K562 (cell line): ENCODE results near the gene BLCAP. TPM values are rescaled to one million over a fixed set of nuclear protein-coding genes. Genes with fewer than 3 reads are reported as not detected.

Source experiments
- ATAC-seq: fragments of 200-7000 bp; cut with Tn5 transposase; 3 replicates; pipeline ENCODE4 v1.9.1; 2020; ENCODE audit warnings: moderate library complexity
- BruUV-seq: library from RNA; stranded (reverse); fragments of 400-500 nt; replicated peaks from 2 replicates; lab custom pipeline; 2021; lab: Mats Ljungman, UMichigan
- CTCF ChIA-PET: fragments of 300-600 bp; formaldehyde crosslinking; extraction: SDS; loops from one replicate; lab custom pipeline; 2021; ENCODE audit warnings: low intra/inter-chr PET ratio; lab: Yijun Ruan, JAX
- POLR2A ChIA-PET: fragments of 300-600, 350-650 bp; sonication (Branson Sonifier 250); formaldehyde crosslinking; extraction: SDS; loops from one replicate; lab custom pipeline; 2021; ENCODE audit warnings: antibody characterized with exemption, inconsistent platforms; lab: Yijun Ruan, JAX
- DNase-seq, 4 experiments: peaks; one replicate each; pipeline versions ENCODE4 v3.0.0 to v3.0.0-alpha.2; 2011 to 2018; ENCODE audit warnings: low spot score in 3 of 4, mixed read lengths in 3 of 4; ENCODE audit errors: extremely low read depth in 1 of 4
- FAIRE-seq: peaks from 2 replicates; lab custom pipeline; 2011; peaks lifted over from hg19 to GRCh38; lab: Jason Lieb, UNC
- H2AFZ ChIP-seq: 2 replicates; pipeline ENCODE4 v1.6.0; 2011; ENCODE audit warnings: low read depth, low read length, control low read depth, inconsistent platforms
- H3K27ac ChIP-seq: fragments of 200-600 bp; 3 replicates; pipeline ENCODE4 v1.8.0; 2011; ENCODE audit warnings: low read depth, mild to moderate bottlenecking, control low read depth, inconsistent platforms, low read length, moderate library complexity, mixed read lengths; ENCODE audit errors: extremely low read depth
- H3K27me3 ChIP-seq, 2 experiments: fragments of 300-600 bp in 1 of 2; 2 replicates in 1 of 2; 3 replicates in 1 of 2; pipeline versions ENCODE4 v1.6.0 to v1.8.0; 2011; ENCODE audit warnings: inconsistent platforms in 2 of 2, low read length in 2 of 2, mild to moderate bottlenecking in 1 of 2, mixed read lengths in 1 of 2, moderate library complexity in 1 of 2; ENCODE audit not compliant: control insufficient read depth in 2 of 2, insufficient read depth in 2 of 2
- H3K36me3 ChIP-seq: fragments of 300-600 bp; 3 replicates; pipeline ENCODE4 v1.8.0; 2011; ENCODE audit warnings: mild to moderate bottlenecking, low read length, inconsistent platforms; ENCODE audit not compliant: control insufficient read depth, insufficient read depth
- H3K4me1 ChIP-seq, 2 experiments: fragments of 200-600 bp in 1 of 2; replicated peaks in 1 of 2; 2 replicates in 1 of 2; 3 replicates in 1 of 2; pipeline versions ENCODE4 v1.5.1 to v1.8.0; 2011; ENCODE audit warnings: inconsistent platforms in 2 of 2, low read length in 2 of 2, mild to moderate bottlenecking in 1 of 2, mixed read lengths in 1 of 2, moderate library complexity in 1 of 2; ENCODE audit not compliant: control insufficient read depth in 2 of 2, insufficient read depth in 2 of 2
- H3K4me2 ChIP-seq: 2 replicates; pipeline ENCODE4 v1.6.1; 2011; ENCODE audit warnings: low read length, control low read depth, inconsistent platforms, mixed read lengths; ENCODE audit not compliant: insufficient read depth
- H3K4me3 ChIP-seq: fragments of 200-600 bp; sonication (generic), shearing (Covaris generic); 2 replicates; pipeline ENCODE4 v1.5.1; 2016; ENCODE audit warnings: control low read depth, inconsistent platforms
- H3K79me2 ChIP-seq: fragments of 200-600 bp; 3 replicates; pipeline ENCODE4 v1.8.0; 2011; ENCODE audit warnings: low read length, inconsistent platforms; ENCODE audit not compliant: control insufficient read depth, insufficient read depth
- H3K9ac ChIP-seq, 2 experiments: 2 replicates each; pipeline versions ENCODE4 v1.6.0 to v1.6.1; 2011; ENCODE audit warnings: low read depth in 2 of 2, low read length in 2 of 2, control low read depth in 1 of 2, inconsistent platforms in 1 of 2, mild to moderate bottlenecking in 1 of 2, mixed read lengths in 1 of 2; ENCODE audit not compliant: insufficient read depth in 1 of 2
- H3K9me1 ChIP-seq: one replicate; pipeline ENCODE4 v1.6.0; 2011; ENCODE audit warnings: inconsistent platforms, mild to moderate bottlenecking, low read length, moderate library complexity; ENCODE audit not compliant: control insufficient read depth, insufficient read depth
- H3K9me3 ChIP-seq: replicated peaks from 2 replicates; pipeline ENCODE4 v1.5.1; 2011; ENCODE audit warnings: low read depth, low read length, inconsistent platforms; ENCODE audit not compliant: control insufficient read depth, insufficient read depth
- H4K20me1 ChIP-seq: replicated peaks from 2 replicates; pipeline ENCODE4 v1.6.1; 2011; ENCODE audit warnings: low read length, inconsistent platforms, mixed read lengths; ENCODE audit not compliant: control insufficient read depth, insufficient read depth
- BRCA1 ChIP-seq, 2 experiments: fragments of 450-650 bp in 1 of 2; sonication (generic) in 1 of 2; formaldehyde crosslinking in 1 of 2; IDR thresholded peaks; 2 replicates each; pipeline versions ENCODE4 v1.5.0 to v1.6.1; 2017 to 2020; ENCODE audit warnings: mild to moderate bottlenecking in 1 of 2, missing genetic modification reagents in 1 of 2
- C11orf30 ChIP-seq: fragments of 450-650 bp; IDR thresholded peaks from 2 replicates; pipeline ENCODE4 v1.6.1; 2016; ENCODE audit warnings: low read depth, mild to moderate bottlenecking
- CBFA2T2 ChIP-seq: fragments of 450-650 bp; conservative IDR thresholded peaks from 2 replicates; pipeline ENCODE4 v1.6.1; 2017; ENCODE audit warnings: mild to moderate bottlenecking
- CBFA2T3 ChIP-seq: fragments of 450-650 bp; IDR thresholded peaks from 2 replicates; pipeline ENCODE4 v1.6.1; 2017
- CBX8 ChIP-seq: fragments of 200-600 bp; sonication (generic); IDR thresholded peaks from 2 replicates; pipeline ENCODE4 v1.6.1; 2012; ENCODE audit warnings: borderline replicate concordance, mixed run types, low read depth, mild to moderate bottlenecking, moderate library complexity, mixed read lengths, low read length, control low read depth, inconsistent platforms; ENCODE audit not compliant: poor library complexity, severe bottlenecking; ENCODE audit errors: extremely low read depth
- CXXC5 ChIP-seq: fragments of 250-450 bp; sonication (Bioruptor Pico); IDR thresholded peaks from 2 replicates; pipeline ENCODE4 v1.8.0; 2022; ENCODE audit warnings: inconsistent platforms, mild to moderate bottlenecking, moderate library complexity
- GATAD2A ChIP-seq: fragments of 450-650 bp; IDR thresholded peaks from 2 replicates; pipeline ENCODE4 v1.6.1; 2017
- HCFC1 ChIP-seq: IDR thresholded peaks from 2 replicates; pipeline ENCODE4 v1.6.1; 2012; ENCODE audit warnings: low read depth, low read length, improper control_type of control experiment
- HDGF ChIP-seq: fragments of 450-650 bp; IDR thresholded peaks from 2 replicates; pipeline ENCODE4 v1.6.1; 2016
- HNRNPUL1 ChIP-seq: fragments of 200-400 bp; formaldehyde crosslinking; IDR thresholded peaks from 2 replicates; pipeline ENCODE4 v1.6.1; 2017; ENCODE audit warnings: low read length
- IRF2 ChIP-seq: sonication (generic); formaldehyde crosslinking; IDR thresholded peaks from 2 replicates; pipeline ENCODE4 v1.8.1; 2022; ENCODE audit warnings: mild to moderate bottlenecking, missing genetic modification reagents
- KAT2B ChIP-seq: IDR thresholded peaks from one replicate; pipeline ENCODE4 v1.6.1; 2012; ENCODE audit warnings: low read depth, mild to moderate bottlenecking, control low read depth, inconsistent platforms, low read length, moderate library complexity
- MEIS2 ChIP-seq: fragments of 450-650 bp; IDR thresholded peaks from 2 replicates; pipeline ENCODE4 v1.6.1; 2014; ENCODE audit warnings: mild to moderate bottlenecking; ENCODE audit not compliant: partially characterized antibody
- NELFE ChIP-seq: IDR thresholded peaks from 2 replicates; pipeline ENCODE4 v1.6.1; 2011; ENCODE audit warnings: mild to moderate bottlenecking; ENCODE audit not compliant: insufficient read depth, insufficient read length
- SAP30 ChIP-seq: fragments of 200-600 bp; sonication (generic); IDR thresholded peaks from 2 replicates; pipeline ENCODE4 v1.6.1; 2012; ENCODE audit warnings: borderline replicate concordance, low read depth, mild to moderate bottlenecking, moderate library complexity, low read length, control low read depth, inconsistent platforms; ENCODE audit not compliant: insufficient read depth, poor library complexity, severe bottlenecking
- ZNF408 ChIP-seq: fragments of 250-450 bp; sonication (Bioruptor Pico); IDR thresholded peaks from 2 replicates; pipeline ENCODE4 v1.4.0; 2020; ENCODE audit warnings: low read depth, mild to moderate bottlenecking, moderate library complexity
- ZNF780A ChIP-seq: fragments of 250-450 bp; sonication (Bioruptor Pico); IDR thresholded peaks from 2 replicates; pipeline ENCODE4 v1.5.0; 2021; ENCODE audit warnings: mild to moderate bottlenecking
- WGBS: fragments of 100-300 bp; shearing (Covaris generic); methylation state at CpG from one replicate; pipeline ENCODE4 v1.1.6; 2016; ENCODE audit warnings: low coverage, mixed read lengths; ENCODE audit not compliant: insufficient coverage; ENCODE audit errors: missing lambda C conversion rate; 5-methylcytosine and 5-hydroxymethylcytosine counted together
- in situ Hi-C: fragments of 300-500 bp; cut with MboI; formaldehyde crosslinking; loops from 4 replicates; pipeline ENCODE4 v1.15.0; 2018; ENCODE audit warnings: inconsistent platforms, mixed read lengths
- intact Hi-C: fragments of 100-400 bp; cut with micrococcal nuclease; formaldehyde crosslinking; loops from 2 replicates; pipeline ENCODE4 v1.14.2; 2022
- polyA plus RNA-seq, 8 experiments: library from polyadenylated mRNA; depleted of rRNA in 4 of 8; stranded (reverse) in 5 of 8; unstranded in 3 of 8; fragments of >200 nt; fragmentation: Nextera tagmentation in 2 of 8; fragmentation: Illumina TruSeq in 1 of 8; extraction: Ambion mirVana in 2 of 8; extraction: Trizol in 1 of 8; gene quantifications; 2 replicates each; pipeline versions ENCODE4 v1.2.1 to v1.2.3, GENCODE V29; 2011 to 2014; ENCODE audit warnings: inconsistent platforms in 1 of 8, missing spikeins in 1 of 8
- total RNA-seq, 7 experiments: library from RNA; depleted of rRNA in 6 of 7; stranded (reverse); fragments of >200 nt in 6 of 7; fragmentation: Illumina TruSeq in 2 of 7; extraction: Trizol in 2 of 7; gene quantifications; 2 replicates each; pipeline versions ENCODE4 v1.2.1 to v1.2.3, GENCODE V29; 2011 to 2021; ENCODE audit warnings: low replicate concordance in 1 of 7
- TF ChIP-seq, protein P1 (sequence below): fragments of 250-450 bp; sonication (Bioruptor Pico); IDR thresholded peaks from 2 replicates; pipeline ENCODE4 v1.5.0; 2021; ENCODE audit warnings: mild to moderate bottlenecking, borderline replicate concordance

BLCAP gene
- total and polyA plus RNA-seq, 9 of the 15 experiments (the other 6 are each of a cell fraction or from before 2014, with no cell fraction given) = 16.9 to 41.5 (median 27.6) TPM

DNA sequence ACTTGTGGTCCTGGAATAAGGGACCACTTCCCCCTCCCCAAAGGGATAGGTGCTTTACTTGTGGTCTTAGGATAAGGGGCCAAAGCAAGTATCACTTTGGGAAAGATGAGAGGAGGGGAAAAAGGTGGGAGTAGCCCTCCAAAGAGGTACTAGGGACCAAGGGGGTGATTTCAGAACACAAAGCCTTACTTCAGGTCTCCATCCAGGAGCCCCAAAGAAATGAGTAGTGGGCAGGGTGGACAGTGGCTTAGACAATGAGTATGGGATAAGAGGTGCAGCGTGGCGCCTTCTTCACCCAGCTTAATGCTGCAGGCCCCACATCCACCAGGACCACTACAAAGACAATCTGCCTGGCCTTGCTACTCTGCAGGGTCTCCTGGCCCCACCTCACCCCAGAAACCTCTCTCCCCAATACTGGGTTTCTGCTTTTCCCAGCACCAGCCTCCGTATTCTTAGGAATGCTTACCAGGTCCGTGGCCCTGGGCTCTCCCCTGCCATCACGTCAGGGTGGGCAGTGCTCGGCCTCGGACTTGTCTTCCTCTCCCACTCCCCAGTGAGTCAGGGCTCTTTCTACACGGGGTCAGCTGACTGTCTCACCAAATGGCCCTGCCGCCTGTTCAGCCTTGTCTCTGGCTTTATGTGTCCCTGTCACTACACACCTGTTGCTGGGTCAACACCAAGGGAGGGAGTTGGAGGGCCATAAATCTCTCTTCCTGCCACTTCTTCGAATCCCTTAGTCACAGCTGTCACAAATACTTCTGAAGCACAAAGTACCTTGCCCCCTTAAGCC is 3.6 kb downstream of the BLCAP start:
- Histone ChIP-seq H3K4me3 (no peak overlapping the region), H3K4me1 (peaks cover 29 to 33% of the 10 kb centered on the region in 2 experiments), H4K20me1 (no peaks in the 10 kb centered on the region; the same call in 1 of the 2 replicates), H3K27me3 (no peaks in the 10 kb centered on the region), H2AFZ (no peak overlapping the region), H3K4me2 (no peak overlapping the region), H3K9me1 (peaks cover 4% of the 10 kb centered on the region), H3K9ac (no peak overlapping the region), H3K9me3 (no peaks in the 10 kb centered on the region; the same call in 1 of the 2 replicates), H3K36me3 (peaks cover 11% of the 10 kb centered on the region; the same call in 1 of the 3 replicates), H3K79me2 (peaks cover 49% of the 10 kb centered on the region), H3K27ac (no peak overlapping the region)
- intact Hi-C loops = no loop called here
- ATAC-seq (no peak), FAIRE-seq (no peak), DNase-seq (peak in 2 of 4 experiments; percentile 27 to 53)
- ChIA-PET CTCF (no interaction called here), POLR2A (no interaction called here)
- WGBS = 56% methylated on average over 10 of the region's 10 CpGs
- no TSS peak for BruUV-seq
- in situ Hi-C loops = no loop called here
- TF ChIP-seq CXXC5 (CRISPR knock-in tag) = no peak
- no peak for TF ChIP-seq HDGF
- no peak for TF ChIP-seq HNRNPUL1
- TF ChIP-seq SAP30 = no peak
- TF ChIP-seq CBX8 = no peak
- TF ChIP-seq C11orf30 = peak; percentile 60
- no peak for TF ChIP-seq BRCA1 (IDR thresholded peaks at IDR 0.05)
- no peak for TF ChIP-seq BRCA1 (CRISPR knock-in tag; IDR thresholded peaks at IDR 0.05)
- TF ChIP-seq HCFC1 = no peak
- no peak for TF ChIP-seq GATAD2A
- TF ChIP-seq IRF2 (CRISPR knock-in tag) = no peak
- peak; percentile 44; the same call in 1 of the 2 replicates for TF ChIP-seq CBFA2T2
- TF ChIP-seq, protein P1, sequence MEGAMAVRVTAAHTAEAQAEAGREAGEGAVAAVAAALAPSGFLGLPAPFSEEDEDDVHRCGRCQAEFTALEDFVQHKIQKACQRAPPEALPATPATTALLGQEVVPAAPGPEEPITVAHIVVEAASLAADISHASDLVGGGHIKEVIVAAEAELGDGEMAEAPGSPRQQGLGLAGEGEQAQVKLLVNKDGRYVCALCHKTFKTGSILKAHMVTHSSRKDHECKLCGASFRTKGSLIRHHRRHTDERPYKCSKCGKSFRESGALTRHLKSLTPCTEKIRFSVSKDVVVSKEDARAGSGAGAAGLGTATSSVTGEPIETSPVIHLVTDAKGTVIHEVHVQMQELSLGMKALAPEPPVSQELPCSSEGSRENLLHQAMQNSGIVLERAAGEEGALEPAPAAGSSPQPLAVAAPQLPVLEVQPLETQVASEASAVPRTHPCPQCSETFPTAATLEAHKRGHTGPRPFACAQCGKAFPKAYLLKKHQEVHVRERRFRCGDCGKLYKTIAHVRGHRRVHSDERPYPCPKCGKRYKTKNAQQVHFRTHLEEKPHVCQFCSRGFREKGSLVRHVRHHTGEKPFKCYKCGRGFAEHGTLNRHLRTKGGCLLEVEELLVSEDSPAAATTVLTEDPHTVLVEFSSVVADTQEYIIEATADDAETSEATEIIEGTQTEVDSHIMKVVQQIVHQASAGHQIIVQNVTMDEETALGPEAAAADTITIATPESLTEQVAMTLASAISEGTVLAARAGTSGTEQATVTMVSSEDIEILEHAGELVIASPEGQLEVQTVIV (CRISPR knock-in tag) = no peak
- TF ChIP-seq ZNF408 (CRISPR knock-in tag) = no peak
- peak; percentile 98 for TF ChIP-seq MEIS2
- TF ChIP-seq CBFA2T3 = peak; percentile 51
- no peak for TF ChIP-seq KAT2B
- TF ChIP-seq NELFE = no peak
- TF ChIP-seq ZNF780A (CRISPR knock-in tag) = no peak
